Spleen (tissue), 13 donors: ENCODE results near the gene NPIPB4. TPM values are rescaled to one million over a fixed set of nuclear protein-coding genes. Genes with fewer than 3 reads are reported as not detected.
"Not testable (repeated sequence)": the region's sequence is repeated elsewhere in the genome, so short reads cannot be mapped to it uniquely, and the experiment has no call there.

Experiments
- DNase-seq: peaks from one replicate; pipeline ENCODE4 v3.0.0-alpha.2; 2020
- H3K27ac ChIP-seq, 8 donors: fragments of 200-600 bp; sonication (generic) in 7 of 8; 1 replicate in 4 of 8; 2 replicates in 4 of 8; pipeline versions ENCODE4 v1.5.0 to v1.8.0; 2016 to 2021; ENCODE audit warnings: inconsistent platforms in 4 of 8, mild to moderate bottlenecking in 4 of 8, moderate library complexity in 1 of 8
- H3K27me3 ChIP-seq, 7 donors: fragments of 200-600 bp; sonication (generic) in 6 of 7; replicated peaks in 1 of 7; 1 replicate in 4 of 7; 2 replicates in 3 of 7; pipeline versions ENCODE4 v1.5.0 to v1.8.0; 2016 to 2021; ENCODE audit warnings: inconsistent platforms in 3 of 7, mild to moderate bottlenecking in 1 of 7
- H3K36me3 ChIP-seq, 6 donors: fragments of 200-600 bp; sonication (generic) in 5 of 6; 1 replicate in 4 of 6; 2 replicates in 2 of 6; pipeline versions ENCODE4 v1.5.0 to v1.8.0; 2016 to 2021; ENCODE audit warnings: inconsistent platforms in 2 of 6
- H3K4me1 ChIP-seq, 6 donors: fragments of 200-600 bp; sonication (generic) in 5 of 6; 1 replicate in 3 of 6; 2 replicates in 3 of 6; pipeline versions ENCODE4 v1.5.0 to v1.8.0; 2016 to 2021; ENCODE audit warnings: inconsistent platforms in 3 of 6
- H3K4me3 ChIP-seq, 8 donors: fragments of 200-600 bp; sonication (generic) in 7 of 8; 1 replicate in 4 of 8; 2 replicates in 4 of 8; pipeline versions ENCODE4 v1.5.0 to v1.8.0; 2016 to 2021; ENCODE audit warnings: inconsistent platforms in 4 of 8, mild to moderate bottlenecking in 4 of 8, moderate library complexity in 2 of 8
- H3K9me3 ChIP-seq, 8 donors: fragments of 200-600 bp; sonication (generic) in 7 of 8; 1 replicate in 4 of 8; 2 replicates in 4 of 8; pipeline versions ENCODE4 v1.5.0 to v1.8.0; 2016 to 2021; ENCODE audit warnings: inconsistent platforms in 4 of 8
- WGBS, 5 donors: extraction: QIAGEN DNeasy Blood & Tissue Kit in 3 of 5; methylation state at CpG; one replicate each; pipeline versions ENCODE4 v1.1.5 to v1.1.7; 2013 to 2018; 5-methylcytosine and 5-hydroxymethylcytosine counted together
- intact Hi-C: fragments of 100-400 bp; cut with DNase I; formaldehyde crosslinking; loops from one replicate; pipeline ENCODE4 v1.15.0; 2023; ENCODE audit warnings: low total_unique reads
- long read RNA-seq, 2 donors: transcript quantifications; one replicate each; lab custom pipeline, GENCODE V29; 2026
- polyA plus RNA-seq, 3 donors: library from polyadenylated mRNA; stranded (reverse); fragments of 200-250 nt; gene quantifications; one replicate each; pipeline ENCODE4 v1.2.1, GENCODE V29; 2013
- total RNA-seq, 7 donors: library from RNA; depleted of rRNA in 3 of 7; stranded (reverse); fragments of >200 nt in 3 of 7; fragmentation: NEBNext Ultra II Directional in 4 of 7; extraction: Animal tissue kit (Norgen Biotek cat#: 25700) in 4 of 7; gene quantifications; one replicate each; pipeline versions ENCODE4 v1.1.0 to v1.2.1, GENCODE V29; 2016 to 2021
- donor health status: healthy with polysubstance abuse.
- donor health status: DM: no; HTN: no; CAD: no; lungs with moderate emphysema.
- donor health status: DM: no; HTN: no; CAD: no.
- donor health status: Bipolar disorder and iron deficiency.
- donor health status: healthy.
- donor health status: DM: no; HTN: no; CAD: no.
- donor health status: DM: yes; HTN: yes; CAD: no.

NPIPB4 gene
- 100 to 1,000 TPM in 6 of 7 donors, 10 to 100 TPM in 1; 86.6 to 470 (median 154) TPM for total RNA-seq
- 10 to 100 TPM; 16.5 to 26.4 (median 22.5) TPM for polyA plus RNA-seq
- long read RNA-seq, donor 1, partial matches to known transcripts: 0 of 1 reads
- long read RNA-seq, donor 1, other reads (novel, unspliced or antisense): 0 of 1 reads
- long read RNA-seq, donor 2: 0 reads

DNA sequence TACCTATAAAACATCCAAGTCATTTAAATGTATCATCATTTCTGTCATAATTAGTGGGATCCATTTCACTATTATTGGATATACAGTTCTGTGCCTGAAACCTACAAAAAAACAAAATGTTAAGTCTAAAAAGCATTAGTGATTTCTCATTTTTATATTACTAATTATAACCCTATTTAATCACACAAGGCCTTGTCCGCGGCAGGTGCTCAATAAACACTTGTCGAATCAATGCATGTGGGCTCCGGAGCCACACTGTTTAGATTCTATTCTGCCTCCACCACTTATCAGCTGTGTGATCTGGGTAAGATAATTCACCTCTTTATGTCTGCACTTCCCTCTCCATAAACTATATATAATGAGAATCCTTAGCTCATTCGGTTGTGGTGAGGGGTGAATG lies at the start of gene NPIPB4:
Gene NPIPB4 (minus strand): TSS at position 101 of the 400 bp plus-strand sequence. CDS start 378 bp downstream, outside the sequence.
- H3K4me1 ChIP-seq, intact Hi-C loops, H3K4me3 ChIP-seq, H3K9me3 ChIP-seq, H3K27ac ChIP-seq, H3K36me3 ChIP-seq, DNase-seq, H3K27me3 ChIP-seq: not testable (repeated sequence)
- no CpG with 5 or more reads among the region's 5 CpGs for WGBS, 5 donors

- H3K9me3 ChIP-seq, H3K27me3 ChIP-seq, H3K4me1 ChIP-seq, H3K27ac ChIP-seq, H3K36me3 ChIP-seq, DNase-seq, intact Hi-C loops, H3K4me3 ChIP-seq: not testable (repeated sequence)
- 73 to 89% (median 86%) methylated on average over 3 to 5 of the region's 5 CpGs for WGBS, 5 donors
Observed at GRCh38 chr16:21898998-21899397, 41.4 kb upstream of the NPIPB4 start.

DNA sequence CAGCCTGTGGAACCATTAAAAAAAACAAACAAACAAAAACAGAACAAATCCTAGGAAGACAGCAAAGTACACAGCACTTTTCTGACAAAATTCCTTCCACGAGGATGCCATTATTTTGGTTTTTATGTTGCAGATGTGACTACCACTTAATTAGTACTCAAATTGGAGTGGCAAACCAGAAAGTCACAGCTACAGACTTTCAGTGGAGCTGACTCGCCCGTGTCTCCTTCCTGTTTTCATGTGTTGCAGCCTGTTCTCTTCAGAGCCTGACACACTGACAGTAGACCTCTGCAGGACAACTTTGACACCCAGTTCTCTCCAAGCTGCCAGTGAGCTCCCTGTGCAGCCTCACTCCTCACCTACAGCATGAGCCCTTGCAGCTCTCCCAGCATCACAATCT lies 24.4 kb upstream of the NPIPB4 start:
- H3K4me1 ChIP-seq, H3K9me3 ChIP-seq, H3K27me3 ChIP-seq, intact Hi-C loops, H3K4me3 ChIP-seq, H3K36me3 ChIP-seq: not testable (repeated sequence)
- peak overlapping the region in 2 of 8 donors; percentile 25 to 53 for H3K27ac ChIP-seq
- 11 to 28% (median 22%) methylated on average over 3 of the region's 3 CpGs for WGBS, 5 donors
- DNase-seq: peak; percentile 60

- H3K4me3 ChIP-seq, H3K36me3 ChIP-seq, DNase-seq, H3K27me3 ChIP-seq, H3K9me3 ChIP-seq, H3K4me1 ChIP-seq, intact Hi-C loops, H3K27ac ChIP-seq: not testable (repeated sequence)
- WGBS, 5 donors: 12 to 36% (median 30%) methylated on average over 3 to 5 of the region's 13 CpGs; no CpG with 5 or more reads in 1 of the 5 donors
Observed at GRCh38 chr16:21837186-21837585, 20.4 kb downstream of the NPIPB4 start.

- WGBS, 5 donors: 12 to 30% (median 15%) methylated on average over 2 to 6 of the region's 18 CpGs; no CpG with 5 or more reads in 1 of the 5 donors
- H3K4me3 ChIP-seq, intact Hi-C loops: not testable (repeated sequence)
Observed at GRCh38 chr16:21836334-21836733, 21.2 kb downstream of the NPIPB4 start.

DNA sequence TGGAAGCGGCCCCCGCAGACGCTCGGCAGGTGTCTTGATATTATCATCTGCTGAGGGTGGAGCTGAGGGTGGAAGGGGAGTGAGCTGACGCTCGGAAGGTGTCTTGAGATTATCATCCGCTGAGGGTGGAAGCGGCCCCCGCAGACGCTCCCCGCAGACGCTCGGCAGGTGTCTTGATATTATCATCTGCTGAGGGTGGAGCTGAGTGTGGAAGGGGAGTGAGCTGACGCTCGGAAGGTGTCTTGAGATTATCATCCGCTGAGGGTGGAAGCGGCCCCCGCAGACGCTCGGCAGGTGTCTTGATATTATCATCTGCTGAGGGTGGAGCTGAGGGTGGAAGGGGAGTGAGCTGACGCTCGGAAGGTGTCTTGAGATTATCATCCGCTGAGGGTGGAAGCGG lies 21.8 kb downstream of the NPIPB4 start:
- H3K36me3 ChIP-seq, intact Hi-C loops, DNase-seq, H3K4me3 ChIP-seq, H3K27me3 ChIP-seq, H3K4me1 ChIP-seq, H3K27ac ChIP-seq, H3K9me3 ChIP-seq: not testable (repeated sequence)
- WGBS, 5 donors: 3 to 13% (median 12%) methylated on average over 7 to 13 of the region's 24 CpGs; no CpG with 5 or more reads in 1 of the 5 donors

More at GRCh38 chr16:21836334-21836733, 21.2 kb downstream of the NPIPB4 start:
- H3K27me3 ChIP-seq, H3K9me3 ChIP-seq, H3K4me1 ChIP-seq, DNase-seq, H3K36me3 ChIP-seq, H3K27ac ChIP-seq: not testable (repeated sequence)

DNA sequence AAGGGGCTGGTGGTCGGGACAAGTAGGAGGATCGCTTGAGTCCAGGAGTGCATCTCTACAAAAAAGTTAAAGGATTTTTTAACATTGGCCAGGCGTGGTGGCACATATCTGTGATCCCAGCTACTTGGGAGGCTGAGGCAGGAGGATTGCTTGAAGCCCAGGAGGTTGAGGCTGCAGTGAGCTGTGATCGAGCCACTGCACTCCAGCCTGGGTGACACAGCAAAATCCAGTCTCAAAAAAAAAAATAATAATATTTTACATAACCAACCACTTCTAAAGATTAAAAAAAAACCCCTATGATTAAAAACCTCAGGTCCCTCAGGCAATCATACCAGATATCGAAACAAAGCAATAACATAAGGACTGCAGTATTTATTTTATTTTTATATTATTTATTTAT lies 23.3 kb downstream of the NPIPB4 start:
- 50 to 84% (median 71%) methylated on average over 1 to 2 of the region's 5 CpGs for WGBS, 5 donors
- H3K4me3 ChIP-seq, intact Hi-C loops, DNase-seq, H3K27ac ChIP-seq, H3K27me3 ChIP-seq, H3K36me3 ChIP-seq, H3K4me1 ChIP-seq, H3K9me3 ChIP-seq: not testable (repeated sequence)

DNA sequence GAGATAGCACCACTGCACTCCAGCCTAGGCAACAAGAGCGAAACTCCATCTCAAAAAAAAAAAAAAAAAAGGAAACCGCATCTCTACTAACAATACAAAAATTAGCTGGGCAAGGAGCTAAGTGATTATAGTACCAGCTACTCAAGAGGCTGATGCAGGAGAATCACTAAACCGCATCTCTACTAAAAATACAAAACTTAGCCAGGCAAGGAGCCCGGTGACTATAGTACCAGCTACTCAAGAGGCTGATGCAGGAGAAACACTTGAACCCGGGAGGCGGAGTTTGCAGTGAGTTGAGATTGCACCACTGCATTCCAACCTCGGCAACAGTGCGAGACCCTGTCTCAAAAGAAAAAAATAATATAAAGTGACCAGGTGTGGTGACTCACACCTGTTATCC lies 27.6 kb downstream of the NPIPB4 start:
- H3K27ac ChIP-seq, H3K9me3 ChIP-seq, DNase-seq, H3K4me3 ChIP-seq, H3K27me3 ChIP-seq, H3K4me1 ChIP-seq, intact Hi-C loops, H3K36me3 ChIP-seq: not testable (repeated sequence)
- 74 to 92% (median 85%) methylated on average over 7 to 8 of the region's 8 CpGs for WGBS, 5 donors

- H3K4me1 ChIP-seq, H3K36me3 ChIP-seq, H3K27me3 ChIP-seq, intact Hi-C loops, H3K9me3 ChIP-seq, H3K4me3 ChIP-seq, H3K27ac ChIP-seq, DNase-seq: not testable (repeated sequence)
- WGBS, 5 donors: 55 to 70% (median 57%) methylated on average over 5 of the region's 5 CpGs
Observed at GRCh38 chr16:21826067-21826706, 31.4 kb downstream of the NPIPB4 start.

GRCh38 chr16:21825526-21825925 lies 32.0 kb downstream of the NPIPB4 start:
- intact Hi-C loops, H3K27ac ChIP-seq, H3K9me3 ChIP-seq, H3K4me1 ChIP-seq, DNase-seq, H3K4me3 ChIP-seq, H3K27me3 ChIP-seq, H3K36me3 ChIP-seq: not testable (repeated sequence)
- WGBS, 5 donors: 86 to 95% (median 94%) methylated on average over 4 of the region's 4 CpGs

DNA sequence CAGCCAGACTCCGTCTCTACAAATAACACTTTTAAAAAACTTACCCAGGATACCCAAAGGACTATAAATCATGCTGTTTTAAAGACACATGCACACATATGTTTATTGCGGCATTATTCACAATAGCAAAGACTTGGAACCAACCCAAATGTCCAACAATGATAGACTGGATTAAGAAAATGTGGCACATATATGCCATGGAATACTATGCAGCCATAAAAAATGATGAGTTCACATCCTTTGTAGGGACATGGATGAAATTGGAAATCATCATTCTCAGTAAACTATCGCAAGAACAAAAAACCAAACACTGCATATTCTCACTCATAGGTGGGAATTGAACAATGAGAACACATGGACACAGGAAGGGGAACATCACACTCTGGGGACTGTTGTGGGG lies 34.3 kb downstream of the NPIPB4 start:
- DNase-seq, H3K27me3 ChIP-seq, H3K27ac ChIP-seq, H3K4me3 ChIP-seq, H3K9me3 ChIP-seq, intact Hi-C loops, H3K36me3 ChIP-seq: not testable (repeated sequence)
- H3K4me1 ChIP-seq: peaks cover 0 to 23% (median 11%) of the 10 kb centered on the region in 6 donors
- 94 to 100% (median 96%) methylated on average over 2 of the region's 3 CpGs for WGBS, 5 donors
